ENCODE data around the gene BACH2.
"Not testable (repeated sequence)": the region's sequence is repeated elsewhere in the genome, so short reads cannot be mapped to it uniquely, and the experiment has no call there.

The BACH2 gene

DNA sequence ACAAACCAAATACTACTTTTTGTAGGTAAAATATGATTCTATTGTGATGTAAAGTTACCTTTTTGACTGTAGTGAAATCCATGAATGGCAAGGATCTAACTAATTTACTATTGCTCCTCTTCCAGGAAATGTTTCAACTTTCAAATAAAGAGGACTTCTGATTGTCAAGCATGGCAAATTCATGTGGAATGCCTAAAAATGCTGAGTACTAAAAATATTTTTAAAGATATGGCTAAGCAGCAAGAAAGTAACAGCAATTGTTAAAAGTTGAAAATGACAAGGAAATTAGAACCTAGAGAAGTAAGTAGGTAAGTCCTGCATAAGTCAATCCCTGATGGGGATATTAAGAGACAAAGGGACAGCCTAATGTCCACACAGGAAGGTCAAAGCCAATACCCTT, 126.0 kb downstream of the BACH2 start:
- DNase-seq (ENCODE audit: low read depth), result no peak
- TF ChIP-seq, protein P1, sequence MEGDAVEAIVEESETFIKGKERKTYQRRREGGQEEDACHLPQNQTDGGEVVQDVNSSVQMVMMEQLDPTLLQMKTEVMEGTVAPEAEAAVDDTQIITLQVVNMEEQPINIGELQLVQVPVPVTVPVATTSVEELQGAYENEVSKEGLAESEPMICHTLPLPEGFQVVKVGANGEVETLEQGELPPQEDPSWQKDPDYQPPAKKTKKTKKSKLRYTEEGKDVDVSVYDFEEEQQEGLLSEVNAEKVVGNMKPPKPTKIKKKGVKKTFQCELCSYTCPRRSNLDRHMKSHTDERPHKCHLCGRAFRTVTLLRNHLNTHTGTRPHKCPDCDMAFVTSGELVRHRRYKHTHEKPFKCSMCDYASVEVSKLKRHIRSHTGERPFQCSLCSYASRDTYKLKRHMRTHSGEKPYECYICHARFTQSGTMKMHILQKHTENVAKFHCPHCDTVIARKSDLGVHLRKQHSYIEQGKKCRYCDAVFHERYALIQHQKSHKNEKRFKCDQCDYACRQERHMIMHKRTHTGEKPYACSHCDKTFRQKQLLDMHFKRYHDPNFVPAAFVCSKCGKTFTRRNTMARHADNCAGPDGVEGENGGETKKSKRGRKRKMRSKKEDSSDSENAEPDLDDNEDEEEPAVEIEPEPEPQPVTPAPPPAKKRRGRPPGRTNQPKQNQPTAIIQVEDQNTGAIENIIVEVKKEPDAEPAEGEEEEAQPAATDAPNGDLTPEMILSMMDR (IDR thresholded peaks at IDR 0.05; ENCODE audit: control insufficient read depth, insufficient read depth, low read depth, low read length, missing control alignments), result no peak
- no peak overlapping the region for H3K4me3 ChIP-seq (ENCODE audit: control insufficient read depth, low read depth, low read length)

DNA sequence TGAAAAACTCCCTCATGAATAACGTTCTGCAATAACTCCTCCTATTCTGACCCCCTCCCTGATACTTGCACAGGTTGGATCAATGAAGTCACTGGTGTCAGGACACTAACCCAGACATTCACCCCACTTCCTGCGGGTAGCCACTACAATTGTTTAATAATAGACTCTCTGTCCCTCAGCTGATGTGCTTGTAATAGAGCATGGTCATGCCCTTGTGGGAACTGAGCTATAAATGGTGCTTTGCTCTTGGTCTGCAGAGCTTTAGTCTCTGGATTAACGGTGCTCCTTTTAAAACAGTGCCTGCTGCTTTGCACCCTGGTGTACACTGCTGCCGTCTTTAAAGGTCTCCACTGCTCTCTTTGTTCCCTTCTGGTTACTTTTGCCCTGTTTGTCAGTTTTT, 127.3 kb downstream of the BACH2 start:
- TF ChIP-seq, protein P1 (IDR thresholded peaks at IDR 0.05; ENCODE audit: control insufficient read depth, insufficient read depth, low read depth, low read length, missing control alignments), result no peak
- no peak for DNase-seq (ENCODE audit: low read depth)
- no peak overlapping the region for H3K4me3 ChIP-seq (ENCODE audit: control insufficient read depth, low read depth, low read length)

DNA sequence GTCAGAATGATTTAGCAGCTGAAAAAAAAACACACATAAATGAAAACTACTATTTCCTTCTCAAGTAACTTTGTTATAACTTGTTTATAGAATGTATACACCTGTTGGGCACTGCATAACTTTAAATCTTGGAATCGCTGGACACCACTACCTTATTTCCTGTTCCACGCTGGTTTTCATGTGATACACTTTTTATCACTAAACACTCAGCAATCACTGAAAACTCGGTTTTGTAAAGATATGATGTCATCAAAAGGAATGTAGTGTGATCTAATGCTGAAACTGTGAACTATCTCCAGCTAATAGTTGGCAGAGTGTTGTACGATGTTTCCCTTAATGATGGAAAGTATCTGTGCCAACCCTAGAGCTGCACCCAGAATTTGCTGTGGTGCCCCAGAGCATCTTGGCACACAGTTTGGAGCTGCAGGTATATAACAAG, 127.9 kb downstream of the BACH2 start:
- no peak overlapping the region for H3K4me3 ChIP-seq (ENCODE audit: control insufficient read depth, low read depth, low read length)
- DNase-seq (ENCODE audit: low read depth), result no peak
- TF ChIP-seq, protein P1 (IDR thresholded peaks at IDR 0.05; ENCODE audit: control insufficient read depth, insufficient read depth, low read depth, low read length, missing control alignments), result no peak

DNA sequence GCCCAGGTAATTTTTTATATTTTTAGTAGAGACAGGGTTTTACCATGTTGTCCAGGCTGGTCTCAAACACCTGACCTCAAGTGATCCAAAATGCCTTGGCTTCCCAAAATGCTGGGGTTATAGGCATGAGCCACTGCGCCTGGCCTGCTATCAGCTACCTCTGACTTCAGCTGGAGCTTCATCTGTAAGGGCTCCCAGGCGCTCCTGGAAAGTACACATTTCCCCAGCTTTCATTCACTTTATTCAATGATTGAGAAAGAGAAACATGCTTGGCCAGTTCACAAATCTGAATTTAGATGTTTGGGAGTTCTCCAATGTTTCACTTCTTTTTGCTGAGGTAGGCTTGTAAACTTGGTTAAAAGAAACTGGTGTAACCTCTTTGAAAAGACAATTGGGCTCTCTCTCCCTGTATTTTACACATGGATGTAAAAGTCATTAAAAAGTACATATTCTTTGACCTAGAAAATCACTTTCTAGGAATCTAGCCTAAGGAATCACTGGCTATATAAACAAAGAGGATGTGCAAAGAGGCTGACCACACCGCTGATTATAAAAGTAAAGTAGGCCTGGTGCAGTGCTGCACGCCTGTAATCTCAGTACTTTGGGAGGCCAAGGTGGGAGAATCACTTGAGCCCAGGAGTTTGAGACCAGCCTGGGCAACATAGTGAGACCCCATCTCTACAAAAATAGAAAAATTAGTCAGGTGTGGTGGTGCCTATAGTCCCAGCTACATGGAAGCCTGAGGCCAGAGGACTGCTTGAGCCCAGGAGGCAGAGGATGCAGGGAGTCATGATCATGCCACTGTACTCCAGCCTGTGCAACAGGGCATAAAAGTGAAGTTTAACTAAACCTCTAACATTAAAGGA, 128.9 kb downstream of the BACH2 start:
- no peak overlapping the region for H3K4me3 ChIP-seq (ENCODE audit: control insufficient read depth, low read depth, low read length)
- TF ChIP-seq, protein P1 (IDR thresholded peaks at IDR 0.05; ENCODE audit: control insufficient read depth, insufficient read depth, low read depth, low read length, missing control alignments), result no peak
- no peak for DNase-seq (ENCODE audit: low read depth)

DNA sequence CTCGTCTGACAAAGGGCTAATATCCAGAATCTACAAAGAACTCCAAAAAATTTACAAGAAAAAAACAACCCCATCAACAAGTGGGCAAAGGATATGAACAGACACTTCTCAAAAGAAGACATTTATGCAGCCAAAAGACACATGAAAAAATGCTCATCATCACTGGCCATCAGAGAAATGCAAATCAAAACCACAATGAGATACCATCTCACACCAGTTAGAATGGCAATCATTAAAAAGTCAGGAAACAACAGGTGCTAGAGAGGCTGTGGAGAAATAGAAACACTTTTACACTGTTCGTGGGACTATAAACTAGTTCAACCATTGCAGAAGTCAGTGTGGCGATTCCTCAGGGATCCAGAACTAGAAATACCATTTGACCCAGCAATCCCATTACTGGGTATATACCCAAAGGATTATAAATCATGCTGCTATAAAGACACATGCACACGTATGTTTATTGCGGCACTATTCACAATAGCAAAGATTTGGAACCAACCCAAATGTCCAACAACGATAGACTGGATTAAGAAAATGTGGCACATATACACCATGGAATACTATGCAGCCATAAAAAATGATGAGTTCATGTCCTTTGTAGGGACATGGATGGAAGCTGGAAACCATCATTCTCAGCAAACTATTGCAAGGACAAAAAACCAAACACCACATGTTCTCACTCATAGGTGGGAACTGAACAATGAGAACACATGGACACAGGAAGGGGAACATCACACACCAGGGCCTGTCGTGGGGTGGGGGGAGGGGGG, 130.3 kb downstream of the BACH2 start:
- not testable (repeated sequence) for H3K4me3 ChIP-seq (ENCODE audit: control insufficient read depth, low read depth, low read length); DNase-seq (ENCODE audit: low read depth)

DNA sequence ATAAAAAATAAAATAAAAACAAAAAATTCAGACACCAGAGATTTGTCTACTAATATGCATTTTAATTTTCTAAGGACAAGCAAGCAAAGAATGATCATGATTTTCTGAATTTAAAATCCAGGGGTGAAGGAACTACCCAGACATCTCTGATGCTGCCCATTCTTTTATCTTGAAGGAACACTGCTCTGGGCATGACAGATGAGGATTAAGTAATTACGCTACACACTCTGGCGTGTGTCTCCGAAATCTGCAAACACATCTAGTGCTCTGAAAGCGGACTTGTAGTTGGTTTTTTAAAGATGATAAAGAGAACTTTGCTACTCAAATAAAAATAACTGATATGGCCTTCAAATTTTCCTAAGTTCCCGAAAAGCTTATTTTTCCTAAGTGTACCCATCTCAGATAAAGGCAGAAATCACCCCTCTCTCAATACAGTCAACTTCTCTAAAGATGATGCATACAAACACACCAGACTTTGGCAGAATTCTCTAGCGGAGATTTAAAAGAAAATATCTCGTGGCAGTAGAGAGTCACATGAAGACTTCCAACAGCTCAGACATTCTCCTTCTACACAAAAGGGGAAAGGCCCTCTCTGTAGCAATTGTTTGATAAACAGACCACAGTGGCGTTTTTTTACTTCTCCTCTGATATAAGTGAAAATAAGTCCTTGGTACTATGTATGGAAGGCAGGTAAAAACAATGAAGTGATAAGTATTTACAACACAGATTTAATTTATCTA, 133.8 kb downstream of the BACH2 start:
- TF ChIP-seq, protein P1 (IDR thresholded peaks at IDR 0.05; ENCODE audit: control insufficient read depth, insufficient read depth, low read depth, low read length, missing control alignments), result no peak
- H3K4me3 ChIP-seq (ENCODE audit: control insufficient read depth, low read depth, low read length), result no peak overlapping the region
- no peak for DNase-seq (ENCODE audit: low read depth)

Data from AG09309 (cell line).